Stimulated activated CD8-positive, alpha-beta memory T cell treated with anti-CD3 and anti-CD28 coated beads, Interleukin-7, amount 100 ng/mL, for 1 hour (primary cell): ENCODE data around the gene RBM38.

Experiments used
- DNase-seq, 2 donors: peaks; one replicate each; pipeline ENCODE4 v3.0.0-alpha.2; 2020; ENCODE audit warnings: low read depth in 2 of 2

Gene RBM38

GRCh38 chr20:57437672-57438330, 46.6 kb downstream of the RBM38 start:
- DNase-seq: no peak

- no peak for DNase-seq
Observed at GRCh38 chr20:57438552-57438951, 47.4 kb downstream of the RBM38 start.

GRCh38 chr20:57439432-57439831, 48.2 kb downstream of the RBM38 start:
- DNase-seq: no peak

- no peak for DNase-seq
Observed at GRCh38 chr20:57439993-57440392, 48.8 kb downstream of the RBM38 start.

GRCh38 chr20:57440678-57441509, 49.7 kb downstream of the RBM38 start:
- DNase-seq: no peak

- DNase-seq: no peak
Observed at GRCh38 chr20:57441510-57442154, 50.4 kb downstream of the RBM38 start.

GRCh38 chr20:57442158-57442887, 51.1 kb downstream of the RBM38 start:
- no peak for DNase-seq

GRCh38 chr20:57442888-57443239, 51.7 kb downstream of the RBM38 start:
- DNase-seq: no peak

GRCh38 chr20:57443349-57444265, 52.4 kb downstream of the RBM38 start:
- DNase-seq: no peak

GRCh38 chr20:57444394-57445048, 53.3 kb downstream of the RBM38 start:
- DNase-seq: no peak

GRCh38 chr20:57445298-57445697, 54.1 kb downstream of the RBM38 start:
- no peak for DNase-seq

- no peak for DNase-seq
Observed at GRCh38 chr20:57445774-57446173, 54.6 kb downstream of the RBM38 start.

- no peak for DNase-seq
Observed at GRCh38 chr20:57448764-57449354, 57.7 kb downstream of the RBM38 start.

- DNase-seq: no peak
Observed at GRCh38 chr20:57449398-57450354, 58.5 kb downstream of the RBM38 start.

- no peak for DNase-seq
Observed at GRCh38 chr20:57450419-57450818, 59.2 kb downstream of the RBM38 start.

- DNase-seq: no peak
Observed at GRCh38 chr20:57450931-57451330, 59.7 kb downstream of the RBM38 start.

- no peak for DNase-seq
Observed at GRCh38 chr20:57451431-57451794, 60.2 kb downstream of the RBM38 start.

- no peak for DNase-seq
Observed at GRCh38 chr20:57451795-57452661, 60.8 kb downstream of the RBM38 start.
